HG03175 (cell line): ENCODE measurements around the gene CYB5D1.
A peak's percentile ranks its signal among the peaks of the same experiment; 100 is the strongest.

Experiments used
- ATAC-seq: cut with Tn5 transposase; IDR thresholded peaks from one replicate; pipeline ENCODE4 v1.9.1; 2021; ENCODE audit warnings: mild to moderate bottlenecking, moderate library complexity; ENCODE audit not compliant: unreplicated experiment

The CYB5D1 gene

DNA sequence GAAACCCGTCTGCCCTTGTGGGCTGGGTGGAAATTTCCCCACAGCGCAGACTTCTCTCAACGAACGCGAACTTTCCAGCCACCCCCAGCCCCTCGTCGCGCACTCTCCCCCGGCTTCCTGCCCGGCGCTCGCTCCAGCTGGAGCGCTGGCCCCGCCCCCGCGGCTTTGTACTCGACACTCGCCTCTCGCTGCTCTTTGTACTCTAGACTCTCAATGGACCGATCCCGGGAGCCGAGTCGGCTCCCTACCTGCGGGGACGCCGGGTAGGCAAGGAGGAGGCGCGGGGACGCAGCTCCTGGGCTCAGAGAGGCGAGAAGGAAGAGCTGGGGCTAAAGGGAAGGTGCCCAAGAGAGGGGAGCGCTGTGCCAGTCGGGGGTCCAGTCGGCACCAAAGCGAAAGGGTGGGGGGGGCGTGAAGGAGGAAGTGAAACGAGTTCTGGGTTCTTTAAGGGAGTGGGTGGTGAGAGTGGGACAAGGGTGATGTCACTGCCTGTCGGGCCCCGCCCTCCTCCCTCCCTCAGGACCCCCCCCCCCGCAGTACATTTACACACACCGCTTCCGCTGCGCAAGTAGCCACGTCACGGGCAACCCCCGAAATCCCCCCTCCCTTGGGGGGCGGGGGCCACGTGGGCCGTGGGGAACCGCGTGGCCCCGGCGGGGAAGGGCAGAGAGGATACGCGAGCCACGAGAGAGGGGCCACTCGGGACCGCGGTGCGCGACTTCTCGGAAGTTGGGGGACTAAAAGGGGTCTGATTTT is 14.1 kb upstream of the CYB5D1 start:
- peak; percentile 30 for ATAC-seq

DNA sequence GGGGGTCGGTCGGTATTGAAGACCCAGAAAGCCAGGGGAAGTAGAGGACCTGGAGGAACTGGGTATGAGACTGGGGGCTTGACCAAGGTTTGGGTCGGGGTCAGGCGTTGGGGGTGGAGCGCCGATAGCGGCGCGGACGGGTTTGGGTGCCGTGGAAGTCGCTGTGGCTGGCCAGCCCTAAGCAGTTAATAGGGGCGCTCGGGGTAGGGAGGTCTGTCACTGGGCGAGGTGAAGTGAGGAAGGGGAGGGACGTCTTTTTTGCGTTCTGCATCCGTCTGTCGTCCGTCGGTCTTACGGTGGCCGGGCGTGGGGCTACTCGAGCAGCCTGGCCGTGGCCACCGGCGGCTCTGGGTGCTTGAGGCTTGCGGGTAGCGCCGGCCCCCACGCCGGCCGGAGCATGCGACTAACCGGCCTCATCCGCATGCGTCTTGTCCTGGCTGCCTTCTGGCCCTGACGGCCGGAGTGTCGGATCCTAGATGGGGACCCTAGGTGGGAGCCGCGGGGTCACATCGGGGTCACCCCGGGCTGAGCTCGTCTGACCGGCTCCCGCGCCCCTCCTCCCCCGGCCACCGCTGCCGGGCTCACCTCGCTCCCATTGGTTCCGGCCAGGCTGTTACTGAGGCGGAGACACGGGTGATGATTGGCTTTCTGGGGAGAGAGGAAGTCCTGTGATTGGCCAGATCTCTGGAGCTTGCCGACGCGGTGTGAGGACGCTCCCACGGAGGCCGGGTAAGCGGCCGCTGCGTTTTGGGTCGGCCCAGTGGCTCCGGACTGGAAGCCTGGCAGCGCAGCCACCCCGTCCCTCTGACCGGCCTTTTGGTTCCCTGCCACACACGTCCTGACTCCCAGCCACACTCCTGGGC is 13.3 kb upstream of the CYB5D1 start:
- ATAC-seq: peak; percentile 57

- ATAC-seq: no peak
Measured at GRCh38 chr17:7845359-7846062, 12.3 kb upstream of the CYB5D1 start.

- no peak for ATAC-seq
Measured at GRCh38 chr17:7846063-7846735, 11.6 kb upstream of the CYB5D1 start.

DNA sequence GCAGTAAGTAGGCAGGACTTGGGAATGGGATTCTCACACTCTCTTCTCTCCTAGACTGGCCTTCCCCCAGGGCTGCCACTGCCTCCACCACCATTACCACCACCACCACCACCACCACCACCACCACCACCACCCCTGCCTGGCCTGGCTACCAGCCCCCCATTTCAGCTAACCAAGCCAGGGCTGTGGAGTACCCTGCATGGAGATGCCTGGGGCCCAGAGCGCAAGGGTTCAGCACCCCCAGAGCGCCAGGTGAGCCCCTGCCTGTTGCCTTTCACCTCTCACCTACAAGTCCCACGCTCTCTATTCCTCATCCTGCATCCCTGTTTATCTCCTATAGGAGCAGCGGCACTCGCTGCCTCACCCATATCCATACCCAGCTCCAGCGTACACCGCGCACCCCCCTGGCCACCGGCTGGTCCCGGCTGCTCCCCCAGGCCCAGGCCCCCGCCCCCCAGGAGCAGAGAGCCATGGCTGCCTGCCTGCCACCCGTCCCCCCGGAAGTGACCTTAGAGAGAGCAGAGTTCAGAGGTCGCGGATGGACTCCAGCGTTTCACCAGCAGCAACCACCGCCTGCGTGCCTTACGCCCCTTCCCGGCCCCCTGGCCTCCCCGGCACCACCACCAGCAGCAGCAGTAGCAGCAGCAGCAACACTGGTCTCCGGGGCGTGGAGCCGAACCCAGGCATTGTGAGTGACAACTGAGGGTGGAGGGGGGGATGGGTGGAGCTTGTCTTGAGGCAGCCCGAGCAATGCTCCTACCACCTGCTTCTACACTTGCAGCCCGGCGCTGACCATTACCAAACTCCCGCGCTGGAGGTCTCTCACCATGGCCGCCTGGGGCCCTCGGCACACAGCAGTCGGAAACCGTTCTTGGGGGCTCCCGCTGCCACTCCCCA is 10.8 kb upstream of the CYB5D1 start:
- ATAC-seq: no peak

DNA sequence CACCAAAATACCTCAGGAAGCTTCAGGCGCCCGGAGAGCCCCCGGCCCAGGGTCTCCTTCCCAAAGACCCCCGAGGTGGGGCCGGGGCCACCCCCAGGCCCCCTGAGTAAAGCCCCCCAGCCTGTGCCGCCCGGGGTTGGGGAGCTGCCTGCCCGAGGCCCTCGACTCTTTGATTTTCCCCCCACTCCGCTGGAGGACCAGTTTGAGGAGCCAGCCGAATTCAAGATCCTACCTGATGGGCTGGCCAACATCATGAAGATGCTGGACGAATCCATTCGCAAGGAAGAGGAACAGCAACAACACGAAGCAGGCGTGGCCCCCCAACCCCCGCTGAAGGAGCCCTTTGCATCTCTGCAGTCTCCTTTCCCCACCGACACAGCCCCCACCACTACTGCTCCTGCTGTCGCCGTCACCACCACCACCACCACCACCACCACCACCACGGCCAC is 9.6 kb upstream of the CYB5D1 start:
- no peak for ATAC-seq

DNA sequence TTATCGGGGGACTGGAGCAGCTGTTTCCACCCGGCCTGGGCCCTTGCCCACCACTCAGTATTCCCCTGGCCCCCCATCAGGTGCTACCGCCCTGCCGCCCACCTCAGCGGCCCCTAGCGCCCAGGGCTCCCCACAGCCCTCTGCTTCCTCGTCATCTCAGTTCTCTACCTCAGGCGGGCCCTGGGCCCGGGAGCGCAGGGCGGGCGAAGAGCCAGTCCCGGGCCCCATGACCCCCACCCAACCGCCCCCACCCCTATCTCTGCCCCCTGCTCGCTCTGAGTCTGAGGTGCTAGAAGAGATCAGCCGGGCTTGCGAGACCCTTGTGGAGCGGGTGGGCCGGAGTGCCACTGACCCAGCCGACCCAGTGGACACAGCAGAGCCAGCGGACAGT is 9.1 kb upstream of the CYB5D1 start:
- ATAC-seq: no peak

- no peak for ATAC-seq
Measured at GRCh38 chr17:7849130-7849750, 8.6 kb upstream of the CYB5D1 start.

DNA sequence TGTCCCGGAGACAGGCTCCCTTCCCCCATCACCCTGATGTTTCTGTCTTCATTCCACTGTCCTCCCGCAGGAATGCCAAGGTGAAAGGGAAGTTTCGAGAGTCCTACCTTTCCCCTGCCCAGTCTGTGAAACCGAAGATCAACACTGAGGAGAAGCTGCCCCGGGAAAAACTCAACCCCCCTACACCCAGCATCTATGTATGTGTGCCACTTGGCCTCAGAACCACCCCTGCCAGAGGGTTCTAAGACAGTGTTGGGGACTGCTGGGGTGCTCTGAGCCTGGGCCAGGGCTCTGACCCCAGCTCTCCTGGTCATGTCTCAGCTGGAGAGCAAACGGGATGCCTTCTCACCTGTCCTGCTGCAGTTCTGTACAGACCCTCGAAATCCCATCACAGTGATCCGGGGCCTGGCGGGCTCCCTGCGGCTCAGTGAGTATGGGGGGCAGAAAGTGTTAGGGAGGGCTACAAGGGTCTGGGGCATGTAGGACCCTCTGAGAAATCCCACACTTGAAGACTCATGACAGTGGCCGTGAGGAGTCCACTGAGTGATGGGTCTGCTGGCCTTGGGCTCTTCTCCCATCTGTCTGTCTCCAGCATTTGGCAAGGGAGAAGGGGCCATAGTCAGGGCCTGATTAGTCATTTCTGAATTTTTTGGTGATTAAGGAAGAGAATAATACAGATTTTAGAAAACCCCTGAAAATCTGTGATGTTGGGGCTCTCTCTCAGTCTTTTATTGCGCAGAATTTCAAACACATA is 7.9 kb upstream of the CYB5D1 start:
- ATAC-seq: no peak

DNA sequence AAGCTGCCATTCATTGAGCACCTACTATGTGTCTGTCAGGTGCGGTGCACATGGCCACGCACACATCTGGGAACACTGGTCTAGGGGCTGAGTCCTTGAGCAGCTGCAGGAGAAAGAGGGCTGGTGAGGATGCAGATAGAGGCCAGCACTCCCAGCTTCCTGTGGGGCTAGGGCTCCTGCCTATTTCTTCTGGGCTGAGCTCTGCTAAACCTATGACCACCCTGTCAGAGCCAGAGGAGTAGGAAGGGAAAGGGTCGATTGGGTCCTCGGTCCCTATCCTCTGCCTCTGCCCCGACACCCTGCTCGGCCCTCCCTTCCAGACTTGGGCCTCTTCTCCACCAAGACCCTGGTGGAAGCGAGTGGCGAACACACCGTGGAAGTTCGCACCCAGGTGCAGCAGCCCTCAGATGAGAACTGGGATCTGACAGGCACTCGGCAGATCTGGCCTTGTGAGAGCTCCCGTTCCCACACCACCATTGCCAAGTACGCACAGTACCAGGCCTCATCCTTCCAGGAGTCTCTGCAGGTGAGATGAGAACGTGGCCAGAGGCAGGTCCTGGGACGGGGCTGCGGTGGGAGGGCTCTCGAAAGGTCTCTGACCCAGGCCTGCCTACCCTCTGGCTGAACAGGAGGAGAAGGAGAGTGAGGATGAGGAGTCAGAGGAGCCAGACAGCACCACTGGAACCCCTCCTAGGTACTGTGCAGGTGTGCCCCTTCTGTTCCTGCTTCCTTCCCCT is 6.9 kb upstream of the CYB5D1 start:
- ATAC-seq: peak; percentile 6

- ATAC-seq: peak; percentile 83
Measured at GRCh38 chr17:7851438-7852261, 6.2 kb upstream of the CYB5D1 start.

DNA sequence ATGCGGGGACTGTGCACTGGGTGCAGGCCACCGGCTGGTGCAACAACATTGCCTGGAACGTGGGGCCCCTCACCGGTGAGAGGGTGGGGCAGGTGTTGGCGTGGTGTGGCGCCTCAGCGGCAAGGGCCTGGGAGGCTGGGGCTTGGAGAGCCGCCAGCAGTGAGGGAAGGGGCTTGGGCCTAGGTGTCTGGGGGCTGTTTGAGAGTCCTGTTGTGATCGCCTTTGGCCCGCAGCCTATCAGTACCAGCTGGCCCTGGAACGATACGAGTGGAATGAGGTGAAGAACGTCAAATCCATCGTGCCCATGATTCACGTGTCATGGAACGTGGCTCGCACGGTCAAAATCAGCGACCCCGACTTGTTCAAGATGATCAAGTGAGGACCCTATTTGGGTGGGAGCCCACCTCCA is 5.5 kb upstream of the CYB5D1 start:
- no peak for ATAC-seq

GRCh38 chr17:7852919-7853690 is 4.7 kb upstream of the CYB5D1 start:
- ATAC-seq: no peak

- no peak for ATAC-seq
Measured at GRCh38 chr17:7853691-7854038, 4.1 kb upstream of the CYB5D1 start.

GRCh38 chr17:7854078-7854777 is 3.6 kb upstream of the CYB5D1 start:
- ATAC-seq: no peak
